Hepatic stellate cell (primary cell): Measurements from ENCODE around the gene RDH11.
"Not testable (repeated sequence)": the region's sequence is repeated elsewhere in the genome, so short reads cannot be mapped to it uniquely, and the experiment has no call there.

ENCODE experiments used
- DNase-seq: peaks from one replicate; pipeline ENCODE4 v3.0.0; 2011; ENCODE audit warnings: low spot score

Gene RDH11

DNA sequence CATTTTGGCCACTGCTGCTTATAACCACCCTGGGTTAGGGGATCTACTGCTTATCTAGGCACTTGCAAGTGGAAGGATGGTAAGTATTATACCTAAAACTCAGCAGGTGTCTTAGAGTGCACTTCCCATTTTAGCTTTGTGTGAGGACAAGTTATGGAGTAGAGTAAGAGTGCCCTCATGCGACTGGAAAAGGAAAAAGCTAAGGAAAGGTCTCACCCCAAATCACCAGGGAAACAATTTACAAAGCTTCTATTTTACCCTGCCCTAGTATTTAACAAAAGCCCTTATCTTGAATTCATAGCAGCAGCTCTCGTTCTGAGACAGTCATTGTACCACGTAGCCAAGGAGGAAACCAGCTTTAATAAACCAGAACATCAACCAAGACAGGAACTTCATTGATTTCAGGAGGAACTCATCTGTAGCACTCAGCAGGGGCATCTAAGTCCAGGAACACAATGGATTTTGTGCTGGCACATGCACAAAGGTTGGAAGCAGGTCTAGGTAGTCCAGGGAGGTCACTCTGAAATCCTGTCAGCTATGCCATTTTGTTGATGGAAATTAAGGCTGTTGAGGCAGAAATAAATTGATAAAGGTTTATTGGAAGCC, 9.0 kb upstream of the RDH11 start:
- peak; percentile 50 for DNase-seq

DNA sequence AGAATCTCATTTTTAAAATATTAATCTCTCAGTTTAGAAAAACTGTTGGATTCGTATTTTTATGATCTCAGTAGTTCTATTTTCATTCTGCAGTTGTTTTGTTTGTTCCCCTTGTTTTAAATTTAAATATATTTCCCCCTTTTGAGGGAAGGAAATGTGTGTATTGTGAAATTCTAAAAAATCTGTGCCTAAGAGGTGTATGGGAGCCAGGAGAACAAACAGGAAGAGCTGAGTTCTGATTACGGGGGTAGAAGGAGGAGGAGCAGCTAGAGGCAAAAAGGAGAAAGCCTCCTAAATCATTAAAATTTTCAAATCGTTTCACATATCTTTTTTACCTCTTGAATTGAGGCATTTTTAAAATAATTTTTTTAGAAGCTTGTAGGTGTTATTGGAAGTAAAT, 8.4 kb upstream of the RDH11 start:
- no peak for DNase-seq

DNA sequence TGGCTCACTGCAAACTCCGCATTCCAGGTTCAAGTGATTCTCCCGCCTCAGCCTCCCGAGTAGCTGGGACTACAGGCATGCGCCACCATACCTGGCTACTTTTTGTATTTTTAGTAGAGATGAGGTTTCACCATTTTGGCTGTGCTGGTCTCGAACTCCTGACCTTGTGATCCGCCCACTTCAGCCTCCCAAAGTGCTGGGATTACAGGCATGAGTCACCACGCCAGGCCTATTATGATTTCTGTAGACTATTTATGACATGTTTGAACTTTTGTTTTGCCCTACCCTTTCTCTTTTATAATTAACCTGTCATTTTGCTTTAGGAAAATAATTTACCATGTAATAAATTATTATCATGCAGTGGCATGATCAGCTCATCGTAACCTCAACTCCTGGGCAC, 5.9 kb upstream of the RDH11 start, which contains the start of gene RDH12:
RDH12 (plus strand) TSS at position 395 of the 400 bp plus-strand sequence. CDS start 20,757 bp downstream, outside the sequence.
- not testable (repeated sequence) for DNase-seq

GRCh38 chr14:67698179-67698578, 2.6 kb upstream of the RDH11 start:
- no peak for DNase-seq

- no peak for DNase-seq
These were observed 1.4 kb upstream of the RDH11 start for GRCh38 chr14:67697006-67697405.

DNA sequence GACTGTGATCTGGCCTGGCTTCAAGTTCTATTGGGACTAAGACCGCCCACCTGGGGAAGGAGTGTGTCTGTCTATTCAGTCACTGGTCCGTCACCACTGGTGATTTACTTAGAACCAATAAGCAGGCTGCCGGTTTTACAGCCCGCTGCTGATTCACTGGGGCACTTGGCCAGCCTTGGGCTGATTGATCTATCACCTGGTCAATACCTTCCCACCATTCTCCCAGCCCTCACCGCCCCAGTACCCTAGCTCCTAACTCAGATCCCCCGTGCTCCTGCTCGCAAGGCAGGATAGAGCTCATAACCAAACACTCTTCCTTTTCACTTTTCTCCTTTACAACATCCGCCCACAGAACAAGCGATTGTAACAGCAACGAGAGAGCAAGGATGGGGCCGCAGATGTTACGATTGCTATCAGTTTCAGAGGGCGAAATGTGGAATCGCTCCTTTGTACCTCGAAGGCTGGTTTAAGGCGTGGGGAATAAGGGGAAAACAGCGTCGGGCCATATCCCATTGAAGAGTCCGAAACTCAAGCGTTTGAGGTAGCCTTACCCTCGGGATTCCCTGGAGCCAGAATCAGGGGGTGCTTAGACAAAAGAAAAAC, 672 bp downstream of the RDH11 start:
- DNase-seq: peak; percentile 85

DNA sequence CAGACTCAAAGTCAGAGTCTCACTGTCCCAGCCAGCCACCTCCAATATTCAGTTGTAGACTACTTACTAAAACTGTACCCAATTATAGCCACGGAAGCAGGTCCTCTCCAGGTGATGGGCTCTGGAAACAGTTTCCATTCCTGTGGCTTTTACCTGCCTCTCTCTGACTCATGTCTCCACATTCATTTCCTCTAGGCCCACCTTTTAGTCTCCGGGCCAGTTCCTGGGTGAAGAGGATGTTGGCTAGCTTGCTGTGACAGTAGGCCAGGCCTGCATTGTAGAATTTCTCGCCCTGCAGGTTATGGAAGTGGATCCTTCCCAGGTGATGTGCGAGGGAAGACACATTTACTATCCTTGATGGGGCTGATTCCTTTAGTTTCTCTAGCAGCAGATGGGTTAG, 5.6 kb downstream of the RDH11 start:
- DNase-seq: no peak

GRCh38 chr14:67683842-67684241, 11.7 kb downstream of the RDH11 start:
- DNase-seq: no peak

DNA sequence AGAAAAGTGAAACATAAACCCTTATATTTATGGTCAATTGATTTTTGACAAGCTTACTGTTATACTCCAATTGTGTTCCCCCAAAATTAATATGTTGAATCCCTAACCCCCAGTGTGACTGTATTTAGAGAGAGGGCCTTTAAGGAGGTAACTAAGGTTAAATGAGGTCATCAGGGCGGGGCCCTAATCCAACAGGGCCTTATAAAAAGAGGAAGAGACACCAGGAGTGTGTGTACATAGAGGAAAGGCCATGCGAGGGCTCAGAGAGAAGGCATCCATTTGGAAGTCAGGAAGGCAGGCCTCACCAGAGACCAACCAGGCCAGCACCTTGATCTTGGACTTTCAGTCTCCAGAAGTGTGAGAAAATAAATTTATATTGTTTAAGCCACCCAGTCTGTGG, 14.6 kb downstream of the RDH11 start:
- DNase-seq: no peak

GRCh38 chr14:67680121-67680602, 15.4 kb downstream of the RDH11 start:
- peak; percentile 71 for DNase-seq

- no peak for DNase-seq
These were observed 16.6 kb downstream of the RDH11 start for GRCh38 chr14:67679006-67679405.

- DNase-seq: no peak
These were observed 20.4 kb downstream of the RDH11 start for GRCh38 chr14:67675219-67675582.

DNA sequence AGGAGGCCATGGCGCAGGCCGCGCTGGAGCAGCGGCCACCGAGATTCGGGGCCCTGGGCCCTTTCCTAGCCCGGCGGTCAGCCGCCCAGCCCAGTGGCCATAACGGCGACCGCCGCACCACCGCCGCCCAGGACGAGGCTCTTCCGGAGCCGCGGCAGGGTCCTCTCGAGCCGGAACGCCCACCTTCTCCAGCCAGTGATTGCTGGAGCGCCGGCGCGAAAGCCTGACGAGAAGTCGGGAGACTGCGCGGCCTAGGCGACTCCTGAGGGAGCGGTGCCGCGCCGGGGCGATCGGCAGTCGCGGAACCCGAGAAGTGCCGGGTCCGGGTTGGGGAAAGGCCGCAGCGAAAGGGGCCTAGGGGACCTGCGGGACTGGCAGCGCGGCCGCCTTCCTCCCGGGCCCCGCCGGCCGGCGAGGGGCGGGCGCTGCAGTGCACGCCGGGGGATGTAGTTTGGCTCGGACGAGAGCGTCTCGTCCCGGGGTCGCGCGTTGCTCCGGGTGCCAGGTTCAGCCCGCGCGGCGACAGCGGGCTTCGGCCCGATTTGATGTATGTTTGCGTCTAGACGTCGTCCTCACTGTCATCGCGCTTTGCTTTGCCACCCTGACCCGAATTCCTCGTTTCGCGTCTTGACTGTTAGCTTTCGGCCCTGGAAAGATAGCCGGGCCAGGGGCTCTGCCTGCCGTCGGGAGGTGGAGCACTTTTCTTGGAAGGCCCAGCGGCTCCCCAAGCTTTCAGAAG, 20.9 kb downstream of the RDH11 start, which contains the start of gene VTI1B:
VTI1B (minus strand) TSS at position 153 of the 739 bp plus-strand sequence; CDS start at position 10, 143 bp downstream.
- peak; percentile 84 for DNase-seq

DNA sequence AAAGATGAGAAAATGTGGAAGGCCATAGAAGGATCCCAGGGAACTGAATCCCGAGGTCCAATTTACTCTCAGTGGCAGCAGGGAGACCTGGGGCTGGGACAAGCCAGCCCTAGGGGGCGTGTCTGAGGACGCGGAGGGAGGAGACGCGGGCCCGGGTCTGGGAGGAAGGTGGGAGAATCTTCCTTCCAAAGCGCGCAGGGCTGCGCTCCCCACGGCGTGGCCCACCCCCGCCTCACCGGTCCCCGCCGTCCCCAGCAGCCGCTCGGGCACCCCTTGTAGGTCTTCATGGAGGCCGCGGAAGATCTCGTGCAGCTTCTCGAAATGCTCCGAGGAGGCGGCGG, 21.5 kb downstream of the RDH11 start:
- peak; percentile 71 for DNase-seq

DNA sequence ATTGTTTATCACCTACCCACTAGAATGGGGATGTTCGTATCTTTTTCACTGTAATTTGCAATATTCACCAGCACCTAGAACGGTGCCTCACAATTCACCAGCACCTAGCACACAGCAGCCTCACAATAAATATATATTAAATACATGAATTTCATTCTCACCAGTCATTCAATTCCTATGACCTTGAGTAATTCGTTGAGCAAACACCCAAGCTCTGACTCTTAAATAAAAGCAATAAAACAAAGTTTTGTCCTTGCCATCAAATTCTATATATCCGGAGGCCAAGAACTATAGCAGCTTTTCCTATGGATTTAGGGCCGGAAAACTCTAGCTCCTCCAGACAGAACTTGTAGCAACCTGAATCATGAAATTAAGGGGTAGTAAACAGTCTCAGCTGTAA, 22.1 kb downstream of the RDH11 start:
- DNase-seq: no peak

DNA sequence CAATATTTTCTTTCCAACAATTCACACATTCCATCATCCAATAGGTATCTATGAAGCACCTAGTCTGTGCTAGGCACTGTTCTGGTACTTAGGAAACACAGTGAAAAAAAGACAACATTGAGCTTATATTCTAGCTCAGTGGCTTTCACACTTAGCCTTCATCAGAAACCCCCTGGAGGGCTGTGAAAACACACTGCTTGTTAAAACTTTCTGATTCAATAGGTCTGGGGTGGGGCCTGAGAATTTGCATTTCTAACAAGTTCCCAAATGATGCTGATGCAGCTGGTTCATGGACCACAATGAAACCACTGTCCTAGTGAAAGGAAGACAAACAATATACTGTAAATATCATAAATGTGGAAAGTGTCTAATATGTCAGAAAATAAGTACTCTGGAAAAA, 27.0 kb downstream of the RDH11 start:
- DNase-seq: no peak

DNA sequence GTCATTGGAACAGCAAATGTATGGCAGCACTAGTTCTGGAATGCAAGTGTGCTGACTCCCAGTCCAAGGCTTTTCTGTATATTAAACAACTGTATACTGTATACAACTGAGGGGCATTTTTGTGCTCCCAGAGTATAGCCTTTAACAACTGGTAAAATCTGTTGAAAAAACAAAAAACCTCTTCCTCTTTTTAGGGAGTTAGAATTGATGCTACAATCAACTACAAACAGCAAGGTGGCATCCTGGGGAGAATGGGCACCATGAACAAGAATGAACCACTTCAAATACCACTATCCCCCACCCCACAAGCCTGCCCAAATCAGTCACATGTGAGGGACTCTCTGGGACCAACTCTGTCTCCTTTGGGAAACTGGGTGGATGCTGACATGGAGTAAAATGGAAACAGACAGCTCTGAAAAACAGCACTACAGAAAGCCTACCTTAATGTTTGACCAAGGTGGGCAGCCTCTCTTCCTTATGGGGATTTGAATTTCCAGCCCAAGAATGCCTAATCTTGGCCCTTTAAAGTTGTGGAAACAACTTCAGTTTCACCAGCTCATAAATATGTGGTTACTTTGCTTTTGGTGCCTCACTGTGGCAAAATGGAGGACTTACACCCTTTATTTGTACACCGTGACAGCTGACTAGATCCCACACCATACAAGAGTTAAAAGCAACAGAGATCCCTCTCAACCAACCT, 28.7 kb downstream of the RDH11 start:
- peak; percentile 55 for DNase-seq

DNA sequence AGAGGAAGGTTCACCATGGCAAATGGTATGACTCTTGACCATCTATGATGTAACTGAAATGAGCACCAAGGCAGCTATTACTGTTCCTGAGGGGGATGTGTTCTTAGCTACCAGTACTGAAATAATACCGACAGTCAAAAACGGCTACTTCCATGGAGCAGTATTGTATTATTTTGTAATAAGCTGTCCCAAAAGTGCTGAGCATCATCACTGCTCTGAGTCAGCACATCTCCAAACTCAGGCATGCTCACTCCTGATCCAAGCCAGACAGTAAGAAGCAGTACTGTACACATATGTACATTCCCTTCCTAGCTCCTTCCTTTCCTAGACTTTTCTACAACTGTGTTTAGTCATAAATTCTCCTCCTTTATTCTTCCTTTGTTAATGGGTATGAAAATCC, 29.7 kb downstream of the RDH11 start:
- DNase-seq: peak; percentile 21

DNA sequence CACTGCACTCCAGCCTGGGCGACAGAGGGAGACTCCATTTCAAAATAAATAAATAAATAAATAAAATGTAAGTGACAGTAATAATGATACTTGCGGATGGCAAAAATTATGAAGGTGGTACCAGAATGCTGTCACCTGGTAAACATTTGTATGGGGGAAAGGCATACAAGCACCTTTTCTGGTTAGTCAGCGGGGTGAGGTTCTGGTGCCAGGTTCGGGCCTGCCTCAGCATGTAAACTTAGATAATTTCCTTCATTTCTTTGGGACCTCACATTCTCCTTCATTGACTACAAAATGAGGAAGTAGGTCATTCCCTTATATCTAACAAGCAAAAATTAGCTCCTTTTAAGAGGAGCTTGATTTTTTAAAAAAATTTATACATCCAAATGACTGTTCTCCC, 31.9 kb downstream of the RDH11 start:
- no peak for DNase-seq

DNA sequence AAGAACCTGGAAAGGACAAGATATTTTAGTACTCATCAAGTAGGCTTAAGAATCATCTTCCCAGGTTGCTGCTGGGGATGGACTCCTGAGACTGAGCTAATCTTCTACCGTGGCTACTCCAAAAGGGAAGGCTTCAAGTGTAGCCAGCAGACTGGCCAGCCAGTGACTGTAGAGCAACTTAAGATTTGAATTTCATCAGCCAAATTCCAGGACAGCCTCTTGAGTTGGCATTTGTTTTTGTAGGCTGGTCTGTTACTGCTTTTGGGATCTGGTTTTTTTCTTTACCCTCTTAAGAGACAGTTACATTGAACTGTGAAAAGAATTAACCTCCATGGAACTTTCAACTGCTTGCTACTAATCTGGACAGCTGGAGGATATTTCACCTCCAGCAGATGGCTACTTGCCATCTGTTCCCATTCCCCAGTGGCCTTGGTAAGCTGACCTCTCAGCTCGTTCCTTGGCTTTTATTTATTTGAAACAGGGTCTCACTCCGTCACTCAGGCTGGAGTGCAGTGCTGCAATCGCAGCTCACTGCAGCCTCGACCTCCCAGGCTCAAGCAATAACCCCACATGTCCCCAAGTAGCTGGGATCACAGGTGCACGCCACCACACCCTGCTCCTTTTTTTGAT, 41.8 kb downstream of the RDH11 start:
- no peak for DNase-seq

DNA sequence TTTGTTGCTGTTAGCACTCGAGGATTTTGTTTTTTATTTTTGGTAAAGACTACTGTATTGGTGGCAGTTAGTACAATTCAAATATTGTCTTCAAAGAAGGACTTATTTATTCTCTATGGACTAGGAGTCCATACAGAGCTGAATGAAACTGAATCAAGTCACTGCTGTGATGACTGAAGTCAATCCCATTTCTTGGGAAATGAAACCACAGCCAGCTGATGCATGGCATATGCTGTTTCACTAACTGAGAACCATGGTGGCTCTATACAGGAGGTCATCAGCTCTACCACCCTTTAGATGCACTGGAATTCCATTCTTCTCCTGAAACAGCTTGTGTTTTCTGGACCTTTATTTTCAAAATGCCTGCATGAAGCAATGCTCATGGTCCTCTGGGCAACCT, 43.4 kb downstream of the RDH11 start:
- no peak for DNase-seq

- peak; percentile 16 for DNase-seq
These were observed 44.9 kb downstream of the RDH11 start for GRCh38 chr14:67650694-67651093.
